Activated CD4-positive, CD25-positive, alpha-beta regulatory T cell treated with anti-CD3 and anti-CD28 coated beads, Interleukin-2, amount 50 U/mL, for 72 hours (primary cell): ENCODE measurements around the gene ROBO2.

Source experiments
- DNase-seq: peaks from one replicate; pipeline ENCODE4 v3.0.0; 2021

The ROBO2 gene

DNA sequence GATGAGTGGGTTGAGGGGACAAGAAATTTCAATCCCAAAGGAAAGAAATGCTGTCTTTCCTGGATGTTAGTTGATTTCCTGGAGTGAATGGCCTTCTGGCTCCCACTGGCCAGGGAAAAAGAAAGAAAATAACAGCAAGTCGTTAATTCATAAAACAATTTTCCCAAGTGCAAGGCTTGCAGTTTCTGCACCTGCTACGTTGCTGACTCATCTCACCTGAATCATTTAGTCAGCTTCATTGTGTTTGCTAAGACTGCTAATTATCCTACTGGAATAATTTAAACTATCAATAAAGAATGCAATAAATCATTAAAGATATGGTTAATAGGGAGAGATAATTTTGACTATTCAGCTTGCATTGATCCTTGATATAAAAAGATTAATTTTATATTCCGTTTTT is 387.6 kb downstream of the ROBO2 start:
- DNase-seq, result no peak

DNA sequence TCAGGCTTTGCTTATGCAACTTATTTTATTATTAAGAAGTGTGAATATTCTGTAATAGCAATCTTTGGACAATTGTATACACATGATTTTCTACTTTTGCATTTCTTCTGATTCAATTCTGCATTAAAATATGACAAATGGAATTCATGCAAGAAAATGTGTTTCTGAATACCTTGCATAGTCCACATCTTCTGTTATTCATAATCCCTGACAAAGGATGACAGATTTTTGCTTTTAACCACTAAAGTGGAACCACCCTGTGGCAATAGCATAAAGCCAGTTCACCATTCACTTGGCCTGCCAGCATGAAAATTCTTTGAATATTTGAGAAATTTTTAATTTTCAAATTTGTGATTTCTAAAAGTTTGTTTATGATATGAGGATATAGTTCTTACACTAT is 397.0 kb downstream of the ROBO2 start:
- DNase-seq, result no peak

DNA sequence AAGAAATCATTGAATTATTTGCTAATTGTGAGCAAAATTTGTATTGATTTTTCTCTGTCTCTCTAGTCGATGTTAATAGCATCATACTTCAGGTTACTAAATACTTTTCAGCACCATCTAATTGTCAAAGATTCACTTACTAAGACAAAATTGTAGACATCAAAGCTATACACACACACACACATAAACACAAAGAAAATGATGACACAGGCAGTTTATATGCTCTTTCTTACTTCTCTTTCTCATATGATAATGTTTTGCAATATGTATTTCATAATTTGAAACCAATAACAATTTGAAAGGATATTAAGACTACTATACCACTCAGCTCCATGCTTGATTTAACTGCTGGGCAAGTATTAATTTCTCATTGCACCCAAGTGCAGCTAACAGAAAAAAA is 406.2 kb downstream of the ROBO2 start:
- no peak for DNase-seq

DNA sequence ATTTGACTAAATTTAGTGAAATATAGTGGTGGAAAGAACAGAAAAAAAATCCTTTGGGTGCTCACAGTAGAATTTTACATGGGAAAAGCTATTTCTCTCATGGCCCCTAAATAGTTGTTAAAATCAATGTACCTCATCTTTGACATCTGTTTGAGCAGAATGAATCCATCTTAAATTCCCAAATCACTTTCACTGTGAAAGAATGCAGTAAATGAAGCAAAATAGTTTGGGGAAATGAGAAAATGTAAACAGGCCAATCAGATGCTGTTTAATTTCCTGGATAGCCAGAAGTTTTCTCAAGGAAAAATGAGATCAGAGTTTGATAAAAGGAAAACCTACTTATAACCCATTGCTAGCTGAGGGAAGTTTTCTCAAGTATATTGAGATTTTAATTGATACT is 406.9 kb downstream of the ROBO2 start:
- no peak for DNase-seq

DNA sequence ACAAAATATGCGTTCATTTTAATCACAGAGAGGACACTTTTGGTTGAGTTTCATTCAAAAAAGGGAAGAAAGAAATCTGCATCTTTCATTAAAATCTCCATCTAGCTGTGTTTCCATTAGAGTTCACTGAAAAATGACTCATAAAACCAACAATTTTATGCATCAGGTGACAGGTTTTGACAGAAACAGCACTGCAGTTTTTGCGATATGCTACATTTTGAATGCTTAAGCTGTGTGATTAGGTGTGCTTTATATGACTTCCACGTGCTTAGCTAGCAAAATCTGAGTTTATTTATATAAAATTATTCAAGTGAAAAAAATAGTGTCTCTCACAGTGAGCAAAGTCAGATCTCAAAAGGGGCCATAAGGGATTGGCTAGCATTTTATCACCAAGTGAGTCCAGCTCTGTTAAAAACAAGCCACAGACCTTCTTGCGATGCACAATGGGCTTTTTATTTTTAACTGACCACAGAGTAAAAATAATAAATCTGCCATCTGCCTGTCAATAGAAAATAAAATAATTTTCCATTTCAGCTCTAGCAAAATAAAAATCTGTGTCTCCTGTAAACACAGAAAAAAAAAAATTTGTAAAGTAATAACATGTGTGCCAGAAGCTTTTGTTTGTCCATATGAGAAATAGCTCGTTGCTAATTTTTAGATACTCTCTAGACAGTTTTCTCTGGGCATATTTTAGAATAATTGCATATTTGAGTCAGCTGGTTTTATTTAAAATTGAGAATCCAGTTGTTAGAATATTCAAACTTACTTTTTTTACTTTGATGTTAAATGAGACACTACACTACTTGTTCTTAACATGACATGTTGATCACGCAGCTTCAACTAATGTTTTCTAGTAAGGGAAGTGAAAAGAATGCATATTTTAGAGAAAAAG is 409.8 kb downstream of the ROBO2 start:
- no peak for DNase-seq

DNA sequence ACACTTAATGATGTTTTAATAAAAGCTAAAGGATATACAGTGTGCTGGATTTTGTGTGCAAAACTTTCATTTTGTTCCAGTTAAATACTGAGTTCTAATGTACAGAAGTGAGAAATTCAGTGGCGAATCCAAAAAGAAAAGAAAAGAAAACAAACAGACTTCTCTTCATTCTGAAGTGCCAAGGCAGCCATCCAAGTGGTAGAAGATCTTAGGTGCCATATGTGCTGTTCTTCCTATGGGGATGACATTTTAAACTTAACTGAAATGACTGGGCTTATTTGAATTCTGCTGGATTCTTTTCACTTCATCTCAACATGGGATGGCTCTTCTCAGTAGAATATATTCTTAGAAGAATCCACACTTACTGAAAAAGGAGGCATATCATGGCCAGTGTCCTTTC is 416.5 kb downstream of the ROBO2 start:
- DNase-seq, result no peak

DNA sequence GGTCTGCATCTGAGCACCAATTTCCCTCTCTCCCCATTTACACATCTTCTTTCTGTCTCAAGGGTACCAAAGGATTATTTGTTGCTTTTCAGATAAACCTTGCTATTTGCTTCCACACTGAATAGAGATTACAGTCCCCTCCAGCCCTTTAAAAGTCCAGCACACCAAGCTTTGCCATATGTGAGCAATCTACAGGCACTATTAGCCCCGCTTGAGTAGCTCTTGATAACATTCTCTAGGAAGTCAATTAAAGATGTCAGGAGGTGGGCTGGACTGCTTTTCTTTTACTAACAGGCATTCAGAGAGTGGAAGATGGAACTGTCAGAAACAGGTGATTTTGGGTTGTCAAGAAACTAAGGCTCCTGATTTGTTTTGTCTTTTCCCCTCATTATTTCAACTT is 417.0 kb downstream of the ROBO2 start:
- no peak for DNase-seq

DNA sequence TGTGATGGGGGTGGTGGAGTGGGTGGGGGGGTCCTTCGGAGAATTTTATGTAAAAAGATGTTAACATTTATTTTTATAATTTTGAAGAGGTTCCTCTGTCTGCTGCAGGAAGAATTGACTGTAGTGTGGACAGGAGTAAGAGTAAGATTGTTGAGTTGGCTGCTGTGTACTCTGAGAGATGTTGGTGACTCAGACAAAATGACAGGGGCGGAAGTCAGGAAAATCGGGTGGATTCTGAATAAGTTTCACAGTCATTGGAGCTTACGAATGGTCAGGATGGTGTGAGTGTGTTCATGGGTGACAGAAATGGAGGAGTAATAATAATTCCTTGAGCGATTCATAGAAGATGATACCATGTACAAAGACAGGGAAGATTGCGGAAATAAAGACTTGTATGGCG is 420.0 kb downstream of the ROBO2 start:
- no peak for DNase-seq

DNA sequence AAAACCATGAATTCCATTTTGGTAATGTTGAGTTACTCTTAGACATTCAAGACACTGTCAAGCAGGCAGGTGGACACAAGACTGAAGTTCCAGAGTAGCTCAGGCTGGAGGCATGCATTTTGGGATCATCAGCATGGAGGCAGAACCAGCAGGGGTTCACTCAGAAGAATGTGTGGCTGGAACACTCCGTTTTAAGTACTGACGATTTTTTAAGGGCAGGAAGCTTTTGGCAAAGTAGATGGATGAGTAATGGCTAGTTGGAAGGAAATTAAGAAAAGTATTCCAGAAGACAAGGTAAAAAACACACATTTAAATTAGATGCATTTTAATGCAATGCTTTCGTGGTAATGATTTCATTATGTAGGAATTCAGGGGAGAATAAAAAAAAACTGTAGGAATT is 420.4 kb downstream of the ROBO2 start:
- no peak for DNase-seq

DNA sequence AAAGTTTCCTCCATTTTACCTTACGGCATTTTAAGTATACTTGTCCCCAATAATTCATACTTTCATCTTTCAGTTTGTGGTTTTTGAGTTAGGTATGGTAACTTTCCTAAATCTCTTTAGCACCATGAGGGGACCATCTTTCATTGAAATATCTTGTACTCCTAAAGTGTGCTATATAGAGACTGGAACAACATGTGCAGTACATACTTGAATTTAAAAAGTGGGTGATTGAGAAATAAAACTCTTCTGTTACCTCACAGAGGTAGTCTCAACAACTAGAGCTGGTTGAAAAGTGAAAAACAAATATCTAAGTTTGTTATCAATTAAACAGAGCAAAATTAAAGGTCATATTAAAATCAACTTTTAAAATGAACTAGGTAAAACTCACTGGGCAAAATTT is 423.1 kb downstream of the ROBO2 start:
- no peak for DNase-seq

DNA sequence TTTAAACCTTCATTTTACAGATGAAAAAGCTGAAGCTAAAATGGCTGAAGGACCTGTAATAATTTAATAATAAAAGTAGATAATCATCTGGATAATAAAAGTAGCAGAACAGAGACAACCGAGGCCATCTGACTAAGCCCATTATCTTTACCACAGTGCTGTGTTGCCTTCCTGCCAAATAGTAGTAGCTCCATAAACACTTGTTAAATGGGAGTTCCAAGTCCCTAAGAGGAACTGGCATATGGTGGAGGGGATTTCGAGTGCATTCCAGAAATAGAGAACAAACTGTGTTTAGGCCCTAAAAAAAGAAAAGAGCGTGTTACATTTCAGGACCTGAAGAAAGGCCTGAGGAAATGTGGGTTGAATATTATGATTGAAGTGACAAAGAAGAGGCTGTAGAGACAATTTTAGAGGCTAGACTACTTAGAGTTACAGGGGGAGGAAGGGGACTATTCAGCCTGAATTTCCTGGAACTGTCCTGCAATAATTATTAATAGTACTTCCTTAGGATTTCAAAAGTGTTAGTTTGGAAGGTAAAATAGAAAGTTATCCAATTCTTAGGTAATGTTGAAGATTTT is 424.3 kb downstream of the ROBO2 start:
- no peak for DNase-seq

DNA sequence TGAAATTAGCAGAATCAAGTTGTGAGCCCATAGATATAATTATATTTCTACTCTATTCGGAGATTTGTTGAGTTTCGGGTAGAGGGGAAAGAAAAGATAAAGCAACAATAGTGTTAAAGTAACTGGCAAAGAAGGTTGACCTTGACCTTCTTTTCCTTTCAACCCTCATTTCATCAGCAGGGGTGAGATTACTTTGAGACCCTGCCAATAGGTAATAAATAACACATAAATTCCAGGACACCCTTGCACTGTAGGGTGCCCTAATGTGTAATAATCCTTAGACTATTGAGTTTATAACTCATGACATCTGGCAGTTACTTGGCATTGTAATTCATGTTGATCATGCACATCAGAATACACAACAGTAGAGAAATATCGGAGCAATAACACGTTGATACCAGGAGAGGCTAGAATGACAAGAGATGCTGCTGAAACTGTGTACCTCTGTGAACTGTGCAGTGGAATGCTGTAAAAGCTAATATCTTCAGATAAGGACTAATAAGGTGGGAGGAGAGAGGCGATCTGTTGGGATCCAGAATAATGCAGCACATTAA is 426.7 kb downstream of the ROBO2 start:
- no peak for DNase-seq

DNA sequence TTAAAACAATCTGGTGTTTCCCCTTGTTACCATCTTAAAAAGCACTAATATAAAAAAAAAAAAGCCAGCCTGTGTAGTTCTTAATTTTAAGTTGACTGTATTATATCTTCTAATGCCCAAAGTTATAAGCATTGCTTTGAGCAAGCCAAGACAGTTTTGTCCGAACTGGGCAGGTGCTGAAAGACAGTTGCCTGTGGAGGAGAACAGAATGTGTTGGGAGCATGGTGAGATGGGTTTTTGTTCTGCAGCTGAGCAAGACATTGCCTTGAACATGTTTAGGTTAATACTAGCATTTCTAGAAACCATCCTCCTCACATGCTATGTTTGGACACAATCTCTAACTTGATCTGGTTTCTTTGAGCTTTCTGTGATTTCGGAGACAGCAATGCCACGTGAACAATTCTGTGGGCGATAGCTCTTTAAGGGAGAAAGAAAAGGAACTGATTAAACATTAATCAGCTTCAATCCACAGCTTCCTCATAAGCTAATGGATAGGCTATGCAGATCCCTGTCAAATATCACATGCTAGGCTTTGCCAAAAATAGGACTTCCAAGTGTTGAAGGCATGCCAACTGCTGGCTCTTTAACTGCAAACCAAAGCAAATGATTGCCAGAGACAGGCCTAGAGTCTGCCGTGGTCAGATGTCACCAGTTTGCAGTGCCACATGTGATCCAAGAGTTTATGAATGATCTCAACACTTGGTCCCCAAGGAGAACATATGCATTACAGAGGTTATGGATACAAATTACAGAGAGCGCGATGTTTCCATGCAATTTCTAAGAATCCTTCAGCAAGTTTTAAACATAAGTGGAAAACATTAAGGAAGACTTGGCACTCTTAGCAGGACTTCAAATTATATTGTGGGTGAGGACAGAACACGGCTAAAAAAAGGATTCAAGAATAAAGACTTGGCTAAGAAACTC is 428.1 kb downstream of the ROBO2 start:
- no peak for DNase-seq

DNA sequence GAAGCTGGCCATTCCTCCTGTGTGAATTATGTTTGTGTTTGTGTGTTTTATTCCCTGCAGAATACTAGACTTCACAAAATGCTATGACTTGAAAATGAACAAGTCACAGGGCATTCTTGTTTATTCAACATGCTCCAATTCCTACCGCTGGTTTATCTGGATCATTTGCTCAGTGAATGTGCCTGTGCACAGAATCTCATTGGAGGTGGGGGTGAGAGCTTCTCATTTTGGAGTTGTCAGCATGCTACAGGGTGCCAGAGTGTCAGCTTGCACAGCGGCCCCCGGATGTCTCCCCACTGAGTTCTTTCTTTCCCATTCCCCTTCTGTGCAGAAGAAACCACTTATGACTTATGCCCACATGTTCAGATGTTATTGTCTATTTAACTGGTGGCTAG is 428.7 kb downstream of the ROBO2 start:
- no peak for DNase-seq

DNA sequence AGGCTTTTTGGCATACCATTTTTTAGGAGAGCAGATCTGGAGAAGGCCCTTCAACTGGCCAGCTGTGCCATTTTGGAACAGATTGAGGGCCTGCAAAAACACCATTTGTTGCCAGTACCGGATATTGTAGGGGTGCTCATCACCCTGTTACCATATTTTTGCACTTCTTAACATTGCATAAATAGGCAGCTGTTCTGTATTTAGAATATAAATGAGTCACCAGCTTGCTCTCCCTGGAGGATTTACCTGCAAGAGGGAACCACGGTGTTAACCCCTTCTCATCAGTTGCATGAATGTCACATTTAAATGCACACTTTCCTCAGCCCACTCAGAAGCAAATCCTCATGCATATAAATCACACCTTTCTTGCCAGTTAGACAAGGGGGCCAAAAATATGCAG is 435.6 kb downstream of the ROBO2 start:
- no peak for DNase-seq

DNA sequence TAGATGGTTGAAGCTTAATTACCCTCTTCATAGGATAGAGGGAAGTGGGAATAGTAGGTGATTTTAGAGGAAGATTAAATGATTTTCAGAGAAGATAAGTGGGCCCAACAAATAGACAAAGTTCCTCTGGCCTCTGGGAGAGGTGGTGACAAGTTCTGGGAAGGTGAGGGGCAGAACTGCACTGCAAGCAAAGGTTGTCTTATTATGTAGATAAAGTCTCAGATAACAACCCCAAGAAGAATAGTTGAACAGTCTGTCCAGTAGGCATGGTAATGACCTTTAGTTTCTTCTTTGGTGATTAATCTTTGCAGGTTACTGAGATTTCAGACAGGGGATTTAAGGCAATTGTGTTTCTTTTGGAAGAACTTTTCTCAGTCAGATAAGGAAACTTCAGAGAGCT is 439.1 kb downstream of the ROBO2 start:
- DNase-seq, result no peak

DNA sequence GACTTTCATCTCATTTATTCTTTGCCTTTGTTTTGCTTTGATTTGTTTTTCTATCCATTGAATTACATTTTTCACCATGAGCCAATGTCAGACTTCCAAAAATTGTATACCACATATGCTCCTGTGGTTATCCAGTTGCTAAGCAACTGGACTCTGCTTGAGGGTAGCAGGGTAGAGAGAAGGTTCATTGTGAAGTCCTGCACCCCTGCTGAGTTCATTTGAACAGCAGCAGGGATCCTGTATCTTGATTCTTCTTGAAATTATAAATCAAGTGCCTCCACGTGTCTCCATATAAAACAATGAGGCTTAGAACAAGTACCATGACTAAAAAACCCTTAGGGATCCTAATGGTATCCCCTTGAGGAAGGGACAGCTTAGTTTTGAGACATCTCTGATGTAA is 449.3 kb downstream of the ROBO2 start:
- no peak for DNase-seq

DNA sequence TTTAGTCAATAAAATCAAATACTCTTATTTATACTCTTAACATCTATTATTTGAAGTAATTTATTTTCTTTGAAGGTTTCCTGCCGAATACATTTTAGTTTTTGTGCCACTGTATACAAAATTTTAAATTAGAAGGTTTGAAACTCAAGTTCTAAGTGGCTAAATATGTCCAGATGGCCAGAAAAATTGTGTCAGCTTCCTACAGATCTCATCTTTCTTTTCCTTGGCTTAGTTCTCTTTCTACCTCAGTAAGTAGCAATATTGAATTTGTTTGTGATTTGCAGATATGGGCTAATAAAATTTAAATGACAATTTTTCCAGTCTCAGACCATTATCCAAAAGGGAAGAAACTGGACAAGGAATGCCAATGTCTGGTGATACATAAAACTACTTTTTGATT is 452.1 kb downstream of the ROBO2 start:
- no peak for DNase-seq

DNA sequence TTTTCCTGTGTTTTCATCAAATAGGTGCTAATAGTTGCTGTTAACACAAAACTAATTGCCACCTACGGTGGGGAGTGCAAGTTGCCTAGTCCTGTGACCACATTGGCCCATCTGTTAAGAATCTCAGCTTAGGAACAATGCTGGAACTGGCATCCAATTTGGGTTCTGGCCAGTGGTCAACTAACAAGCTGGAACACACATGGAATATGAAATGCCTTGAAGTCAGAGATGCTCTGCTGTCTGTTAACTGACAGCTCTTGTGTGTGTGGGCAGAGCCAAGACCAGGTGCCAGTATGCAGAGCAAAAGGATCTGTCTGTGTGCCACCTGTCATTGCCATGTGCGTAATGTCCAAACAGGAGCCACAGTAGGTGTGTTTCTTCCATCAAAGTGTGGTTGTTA is 460.8 kb downstream of the ROBO2 start:
- DNase-seq, result no peak

DNA sequence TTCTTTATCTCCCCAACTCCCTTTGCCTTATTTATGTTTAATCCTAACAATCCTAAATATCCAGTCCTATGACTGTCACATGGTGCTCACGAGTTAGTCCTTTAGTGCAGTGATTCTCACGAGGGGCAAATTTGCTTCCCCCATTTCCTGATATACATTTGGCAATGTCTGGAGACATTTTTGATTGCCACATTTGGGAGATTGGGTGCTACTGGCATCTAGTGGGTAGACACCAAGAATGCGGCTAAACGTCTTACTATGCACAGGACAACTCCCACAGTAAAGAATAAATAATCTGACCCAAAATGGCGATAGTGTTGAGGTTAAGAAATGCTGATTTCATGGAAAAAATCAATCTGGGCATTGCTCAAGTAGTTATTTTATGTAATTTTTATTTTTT is 466.5 kb downstream of the ROBO2 start:
- no peak for DNase-seq

DNA sequence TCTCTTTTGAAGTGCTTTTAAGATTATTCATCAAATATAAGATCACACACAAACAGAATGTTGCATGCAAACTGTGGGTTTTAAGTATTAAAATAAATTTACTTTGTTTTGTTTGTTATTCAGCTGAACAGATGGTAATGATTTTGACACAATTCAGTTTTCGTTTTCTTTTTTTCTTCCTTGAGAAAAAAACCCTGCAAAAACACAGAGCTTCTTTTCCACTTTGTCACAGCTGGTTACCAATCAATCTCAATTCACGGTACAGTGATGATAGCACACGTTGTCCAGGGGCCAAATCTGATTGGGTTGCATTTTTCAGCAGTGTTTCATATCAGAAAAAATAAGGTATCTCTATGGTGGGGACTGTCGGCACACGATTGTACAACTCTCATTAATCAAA is 473.6 kb downstream of the ROBO2 start:
- DNase-seq, result no peak

DNA sequence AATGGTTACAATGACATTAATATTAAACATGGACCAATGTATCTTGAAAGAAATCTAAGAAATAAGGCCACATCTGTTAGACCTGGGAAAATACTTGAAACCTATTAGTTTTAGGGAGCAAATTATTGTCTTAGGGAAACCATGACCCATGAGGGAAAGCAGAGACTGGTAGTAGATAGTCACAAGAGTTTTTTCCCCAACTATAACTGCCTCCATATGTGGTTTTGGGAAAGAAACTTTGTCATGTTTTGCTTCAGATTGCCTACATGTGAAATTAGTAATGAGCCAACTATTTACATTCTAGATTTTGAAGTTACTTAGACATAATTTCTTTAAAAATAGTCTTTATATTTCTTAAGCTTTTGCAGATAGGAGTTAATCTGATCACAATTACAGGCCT is 474.9 kb downstream of the ROBO2 start:
- DNase-seq, result no peak

DNA sequence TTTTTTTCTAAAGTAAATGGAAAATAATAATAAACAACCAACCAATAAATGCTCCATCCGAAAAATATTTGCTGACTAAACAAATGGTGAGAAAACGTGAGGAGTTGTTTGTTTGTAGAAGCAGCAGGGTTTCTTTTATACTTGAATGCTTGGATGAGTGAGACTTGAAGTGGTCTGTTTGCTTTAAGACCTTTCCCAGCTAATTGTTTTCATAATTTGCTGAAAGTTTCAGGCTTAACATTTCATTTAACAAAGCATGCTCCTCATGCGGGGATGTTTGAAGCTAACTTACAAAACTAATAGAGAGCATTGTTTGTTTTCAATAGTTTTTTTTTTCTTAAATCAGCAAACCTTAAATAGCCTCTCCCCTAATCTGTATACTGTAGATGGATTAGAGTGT is 484.6 kb downstream of the ROBO2 start:
- no peak for DNase-seq
